ENCODE results near the gene ZIC1.

- TF ChIP-seq POLR2AphosphoS5 (IDR thresholded peaks at IDR 0.05; ENCODE audit: low read depth, low read length), result no peak
- no peak for TF ChIP-seq POLR2A (IDR thresholded peaks at IDR 0.05; ENCODE audit: borderline replicate concordance, extremely low read depth, insufficient read depth, insufficient read length)
- TF ChIP-seq, protein P1, sequence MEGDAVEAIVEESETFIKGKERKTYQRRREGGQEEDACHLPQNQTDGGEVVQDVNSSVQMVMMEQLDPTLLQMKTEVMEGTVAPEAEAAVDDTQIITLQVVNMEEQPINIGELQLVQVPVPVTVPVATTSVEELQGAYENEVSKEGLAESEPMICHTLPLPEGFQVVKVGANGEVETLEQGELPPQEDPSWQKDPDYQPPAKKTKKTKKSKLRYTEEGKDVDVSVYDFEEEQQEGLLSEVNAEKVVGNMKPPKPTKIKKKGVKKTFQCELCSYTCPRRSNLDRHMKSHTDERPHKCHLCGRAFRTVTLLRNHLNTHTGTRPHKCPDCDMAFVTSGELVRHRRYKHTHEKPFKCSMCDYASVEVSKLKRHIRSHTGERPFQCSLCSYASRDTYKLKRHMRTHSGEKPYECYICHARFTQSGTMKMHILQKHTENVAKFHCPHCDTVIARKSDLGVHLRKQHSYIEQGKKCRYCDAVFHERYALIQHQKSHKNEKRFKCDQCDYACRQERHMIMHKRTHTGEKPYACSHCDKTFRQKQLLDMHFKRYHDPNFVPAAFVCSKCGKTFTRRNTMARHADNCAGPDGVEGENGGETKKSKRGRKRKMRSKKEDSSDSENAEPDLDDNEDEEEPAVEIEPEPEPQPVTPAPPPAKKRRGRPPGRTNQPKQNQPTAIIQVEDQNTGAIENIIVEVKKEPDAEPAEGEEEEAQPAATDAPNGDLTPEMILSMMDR (IDR thresholded peaks at IDR 0.05 in 2 of 3, conservative IDR thresholded peaks at IDR 0.05 in 1 of 3; ENCODE audit: borderline replicate concordance in 1 of 3, insufficient read depth in 1 of 3, low read depth in 2 of 3, low read length in 2 of 3), result no peak
These were observed 50.0 kb downstream of the ZIC1 start for GRCh38 chr3:147458995-147459704.

Data from HCT116 (cell line).